Liver (tissue), 3 donors: ENCODE measurements around the gene WDR26.

ENCODE experiments used
- GABPA ChIP-seq, 2 donors: IDR thresholded peaks in 1 of 2; conservative IDR thresholded peaks in 1 of 2; 2 replicates each; pipeline ENCODE4 v1.6.1; 2016; ENCODE audit warnings: antibody characterized with exemption in 2 of 2, mild to moderate bottlenecking in 1 of 2, moderate library complexity in 1 of 2
- MAX ChIP-seq: IDR thresholded peaks from 2 replicates; pipeline ENCODE4 v1.6.1; 2016; ENCODE audit warnings: antibody characterized with exemption
- RAD21 ChIP-seq, 2 donors: IDR thresholded peaks; 2 replicates each; pipeline ENCODE4 v1.6.1; 2016; ENCODE audit warnings: antibody characterized with exemption in 2 of 2, mild to moderate bottlenecking in 2 of 2
- RXRA ChIP-seq, 2 donors: IDR thresholded peaks; 2 replicates each; pipeline ENCODE4 v1.6.1; 2017 to 2018; ENCODE audit warnings: antibody characterized with exemption in 2 of 2, mild to moderate bottlenecking in 1 of 2
- TAF1 ChIP-seq: conservative IDR thresholded peaks from 2 replicates; pipeline ENCODE4 v1.6.1; 2016; ENCODE audit warnings: antibody characterized with exemption, mild to moderate bottlenecking
- YY1 ChIP-seq: IDR thresholded peaks from 2 replicates; pipeline ENCODE4 v1.6.1; 2016; ENCODE audit warnings: antibody characterized with exemption, mild to moderate bottlenecking
- ZBTB33 ChIP-seq: IDR thresholded peaks from 2 replicates; pipeline ENCODE4 v1.6.1; 2016; ENCODE audit warnings: antibody characterized with exemption
- TF ChIP-seq, protein P1 (sequence below): fragments of 150-350 bp; IDR thresholded peaks from 2 replicates; pipeline ENCODE4 v1.5.1; 2017; ENCODE audit warnings: improper control_type of control experiment, low read depth, low read length; ENCODE audit not compliant: missing input control
- TF ChIP-seq, protein P2 (sequence below): IDR thresholded peaks from 2 replicates; pipeline ENCODE4 v1.6.1; 2016; ENCODE audit warnings: antibody characterized with exemption, mild to moderate bottlenecking
- donor health status: healthy.
- donor health status: healthy.

- TF ChIP-seq, protein P1, sequence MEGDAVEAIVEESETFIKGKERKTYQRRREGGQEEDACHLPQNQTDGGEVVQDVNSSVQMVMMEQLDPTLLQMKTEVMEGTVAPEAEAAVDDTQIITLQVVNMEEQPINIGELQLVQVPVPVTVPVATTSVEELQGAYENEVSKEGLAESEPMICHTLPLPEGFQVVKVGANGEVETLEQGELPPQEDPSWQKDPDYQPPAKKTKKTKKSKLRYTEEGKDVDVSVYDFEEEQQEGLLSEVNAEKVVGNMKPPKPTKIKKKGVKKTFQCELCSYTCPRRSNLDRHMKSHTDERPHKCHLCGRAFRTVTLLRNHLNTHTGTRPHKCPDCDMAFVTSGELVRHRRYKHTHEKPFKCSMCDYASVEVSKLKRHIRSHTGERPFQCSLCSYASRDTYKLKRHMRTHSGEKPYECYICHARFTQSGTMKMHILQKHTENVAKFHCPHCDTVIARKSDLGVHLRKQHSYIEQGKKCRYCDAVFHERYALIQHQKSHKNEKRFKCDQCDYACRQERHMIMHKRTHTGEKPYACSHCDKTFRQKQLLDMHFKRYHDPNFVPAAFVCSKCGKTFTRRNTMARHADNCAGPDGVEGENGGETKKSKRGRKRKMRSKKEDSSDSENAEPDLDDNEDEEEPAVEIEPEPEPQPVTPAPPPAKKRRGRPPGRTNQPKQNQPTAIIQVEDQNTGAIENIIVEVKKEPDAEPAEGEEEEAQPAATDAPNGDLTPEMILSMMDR, result no peak
- TF ChIP-seq YY1, result no peak
- TF ChIP-seq GABPA (IDR thresholded peaks at IDR 0.05 in 1 of 2, conservative IDR thresholded peaks at IDR 0.05 in 1 of 2), result no peak
- TF ChIP-seq RXRA (IDR thresholded peaks at IDR 0.05), result no peak
- TF ChIP-seq ZBTB33, result no peak
- no peak for TF ChIP-seq RAD21 (IDR thresholded peaks at IDR 0.05)
- no peak for TF ChIP-seq MAX
- no peak for TF ChIP-seq TAF1
- TF ChIP-seq, protein P2, sequence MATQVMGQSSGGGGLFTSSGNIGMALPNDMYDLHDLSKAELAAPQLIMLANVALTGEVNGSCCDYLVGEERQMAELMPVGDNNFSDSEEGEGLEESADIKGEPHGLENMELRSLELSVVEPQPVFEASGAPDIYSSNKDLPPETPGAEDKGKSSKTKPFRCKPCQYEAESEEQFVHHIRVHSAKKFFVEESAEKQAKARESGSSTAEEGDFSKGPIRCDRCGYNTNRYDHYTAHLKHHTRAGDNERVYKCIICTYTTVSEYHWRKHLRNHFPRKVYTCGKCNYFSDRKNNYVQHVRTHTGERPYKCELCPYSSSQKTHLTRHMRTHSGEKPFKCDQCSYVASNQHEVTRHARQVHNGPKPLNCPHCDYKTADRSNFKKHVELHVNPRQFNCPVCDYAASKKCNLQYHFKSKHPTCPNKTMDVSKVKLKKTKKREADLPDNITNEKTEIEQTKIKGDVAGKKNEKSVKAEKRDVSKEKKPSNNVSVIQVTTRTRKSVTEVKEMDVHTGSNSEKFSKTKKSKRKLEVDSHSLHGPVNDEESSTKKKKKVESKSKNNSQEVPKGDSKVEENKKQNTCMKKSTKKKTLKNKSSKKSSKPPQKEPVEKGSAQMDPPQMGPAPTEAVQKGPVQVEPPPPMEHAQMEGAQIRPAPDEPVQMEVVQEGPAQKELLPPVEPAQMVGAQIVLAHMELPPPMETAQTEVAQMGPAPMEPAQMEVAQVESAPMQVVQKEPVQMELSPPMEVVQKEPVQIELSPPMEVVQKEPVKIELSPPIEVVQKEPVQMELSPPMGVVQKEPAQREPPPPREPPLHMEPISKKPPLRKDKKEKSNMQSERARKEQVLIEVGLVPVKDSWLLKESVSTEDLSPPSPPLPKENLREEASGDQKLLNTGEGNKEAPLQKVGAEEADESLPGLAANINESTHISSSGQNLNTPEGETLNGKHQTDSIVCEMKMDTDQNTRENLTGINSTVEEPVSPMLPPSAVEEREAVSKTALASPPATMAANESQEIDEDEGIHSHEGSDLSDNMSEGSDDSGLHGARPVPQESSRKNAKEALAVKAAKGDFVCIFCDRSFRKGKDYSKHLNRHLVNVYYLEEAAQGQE, result no peak
Observed at GRCh38 chr1:224450159-224450558, 15.6 kb upstream of the WDR26 start.
